ENCODE results near the gene C16orf74.
A peak's percentile ranks its signal among the peaks of the same experiment; 100 is the strongest.

Gene C16orf74

DNA sequence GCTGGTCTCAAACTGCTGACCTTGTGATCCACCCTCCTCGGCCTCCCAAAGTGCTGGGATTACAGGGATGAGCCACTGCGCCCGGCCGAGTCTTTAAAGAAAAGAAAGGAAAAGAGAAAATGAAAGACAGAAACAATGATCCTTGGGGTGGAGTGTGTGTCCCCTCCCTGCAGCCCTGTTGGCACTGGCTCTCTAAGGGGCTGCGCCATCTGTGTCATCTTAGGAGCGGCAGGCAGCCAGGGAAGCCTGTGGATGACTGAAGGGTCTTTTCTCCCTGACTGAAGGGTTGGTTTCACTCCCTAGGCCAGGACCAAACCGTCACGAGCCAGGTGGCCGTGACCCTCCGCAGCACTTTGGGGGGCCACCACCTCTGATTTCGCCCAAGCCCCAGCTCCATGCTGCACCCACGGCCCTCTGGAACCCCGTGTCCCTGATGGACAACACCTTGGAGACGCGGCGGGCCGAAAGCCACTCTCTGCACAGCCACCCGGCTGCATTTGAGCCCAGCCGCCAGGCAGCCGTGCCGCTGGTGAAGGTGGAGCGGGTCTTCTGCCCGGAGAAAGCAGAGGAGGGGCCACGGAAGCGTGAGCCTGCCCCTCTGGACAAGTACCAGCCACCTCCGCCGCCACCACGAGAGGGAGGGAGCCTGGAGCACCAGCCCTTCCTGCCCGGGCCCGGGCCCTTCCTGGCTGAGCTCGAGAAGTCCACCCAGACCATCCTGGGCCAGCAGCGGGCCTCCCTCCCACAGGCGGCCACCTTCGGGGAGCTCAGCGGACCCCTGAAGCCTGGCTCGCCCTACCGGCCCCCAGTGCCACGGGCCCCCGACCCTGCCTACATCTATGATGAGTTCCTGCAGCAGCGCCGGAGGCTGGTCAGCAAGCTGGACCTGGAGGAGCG, 89.8 kb downstream of the C16orf74 start:
- H4K20me1 ChIP-seq (ENCODE audit: low read depth, low read length), result no peaks in the 10 kb centered on the region

DNA sequence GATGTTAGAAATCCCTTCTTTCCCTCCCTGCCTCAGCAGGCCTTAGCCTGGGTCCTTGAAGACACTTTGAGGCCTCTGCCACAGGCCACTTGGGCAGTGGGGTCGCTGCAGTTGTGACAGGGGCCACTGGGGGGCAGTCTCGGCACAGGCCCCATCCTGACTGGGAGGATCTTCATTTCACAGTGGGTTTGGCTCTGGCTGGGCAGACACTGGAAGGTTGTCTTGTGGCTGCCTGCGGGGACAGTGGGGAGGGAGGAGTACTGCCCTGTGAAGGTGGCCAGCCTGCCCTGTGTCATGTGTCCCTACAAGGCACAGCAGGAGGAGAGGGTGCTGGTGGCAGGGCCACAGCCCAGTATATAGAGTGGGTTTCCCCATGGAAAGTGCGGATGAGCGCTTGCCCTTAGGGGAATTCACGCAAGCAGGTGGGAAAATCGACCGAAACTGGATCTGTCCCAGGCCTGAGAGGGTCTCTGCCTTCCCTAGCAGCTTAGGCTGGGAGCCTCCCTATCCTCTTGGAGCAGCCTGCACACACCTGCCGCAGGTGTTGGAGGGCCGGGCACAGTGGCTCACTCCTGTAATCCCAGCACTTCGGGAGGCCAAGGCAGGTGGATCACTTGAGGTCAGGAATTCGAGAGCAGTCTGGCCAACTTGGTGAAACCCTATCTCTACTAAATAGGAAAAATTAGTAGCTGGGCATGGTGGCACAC, 90.9 kb downstream of the C16orf74 start:
- TF ChIP-seq EZH2phosphoT487 (conservative IDR thresholded peaks at IDR 0.05; ENCODE audit: low read length), result no peak
- TF ChIP-seq, protein P1, sequence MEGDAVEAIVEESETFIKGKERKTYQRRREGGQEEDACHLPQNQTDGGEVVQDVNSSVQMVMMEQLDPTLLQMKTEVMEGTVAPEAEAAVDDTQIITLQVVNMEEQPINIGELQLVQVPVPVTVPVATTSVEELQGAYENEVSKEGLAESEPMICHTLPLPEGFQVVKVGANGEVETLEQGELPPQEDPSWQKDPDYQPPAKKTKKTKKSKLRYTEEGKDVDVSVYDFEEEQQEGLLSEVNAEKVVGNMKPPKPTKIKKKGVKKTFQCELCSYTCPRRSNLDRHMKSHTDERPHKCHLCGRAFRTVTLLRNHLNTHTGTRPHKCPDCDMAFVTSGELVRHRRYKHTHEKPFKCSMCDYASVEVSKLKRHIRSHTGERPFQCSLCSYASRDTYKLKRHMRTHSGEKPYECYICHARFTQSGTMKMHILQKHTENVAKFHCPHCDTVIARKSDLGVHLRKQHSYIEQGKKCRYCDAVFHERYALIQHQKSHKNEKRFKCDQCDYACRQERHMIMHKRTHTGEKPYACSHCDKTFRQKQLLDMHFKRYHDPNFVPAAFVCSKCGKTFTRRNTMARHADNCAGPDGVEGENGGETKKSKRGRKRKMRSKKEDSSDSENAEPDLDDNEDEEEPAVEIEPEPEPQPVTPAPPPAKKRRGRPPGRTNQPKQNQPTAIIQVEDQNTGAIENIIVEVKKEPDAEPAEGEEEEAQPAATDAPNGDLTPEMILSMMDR (IDR thresholded peaks at IDR 0.05; ENCODE audit: insufficient read depth, low read length, poor library complexity, severe bottlenecking), result peak; percentile 92
- Histone ChIP-seq H3K4me2 (ENCODE audit: low read depth, low read length, poor library complexity, severe bottlenecking) (no peak overlapping the region), H3K9me3 (ENCODE audit: insufficient read depth, low read length) (no peaks in the 10 kb centered on the region), H3K9ac (ENCODE audit: low read length) (no peak overlapping the region), H3F3A (ENCODE audit: insufficient read depth) (no peaks in the 10 kb centered on the region), H3K27me3 (ENCODE audit: low read length) (no peaks in the 10 kb centered on the region), H3K4me3 (ENCODE audit: insufficient read depth, low read length, poor library complexity, severe bottlenecking) (no peak overlapping the region), H2AFZ (ENCODE audit: low read depth, low read length, severe bottlenecking) (no peak overlapping the region), H3K9me2 (replicated peaks; ENCODE audit: insufficient read depth, low read length) (no peaks in the 10 kb centered on the region), H4K20me1 (ENCODE audit: low read depth, low read length) (no peaks in the 10 kb centered on the region), H3K79me2 (ENCODE audit: insufficient read depth, low read length) (no peaks in the 10 kb centered on the region), H3K36me3 (ENCODE audit: low read length) (no peaks in the 10 kb centered on the region), H3K27ac (ENCODE audit: low read depth, low read length) (no peak overlapping the region)

More for the DNA sequence above, 89.8 kb downstream of the C16orf74 start:
- Histone ChIP-seq H3K9me3 (ENCODE audit: insufficient read depth, low read length) (no peaks in the 10 kb centered on the region), H3K4me2 (ENCODE audit: low read depth, low read length, poor library complexity, severe bottlenecking) (no peak overlapping the region), H3F3A (ENCODE audit: insufficient read depth) (no peaks in the 10 kb centered on the region), H3K27me3 (ENCODE audit: low read length) (no peaks in the 10 kb centered on the region), H3K4me3 (ENCODE audit: insufficient read depth, low read length, poor library complexity, severe bottlenecking) (no peak overlapping the region), H3K79me2 (ENCODE audit: insufficient read depth, low read length) (no peaks in the 10 kb centered on the region), H3K9me2 (replicated peaks; ENCODE audit: insufficient read depth, low read length) (no peaks in the 10 kb centered on the region), H3K9ac (ENCODE audit: low read length) (no peak overlapping the region), H3K36me3 (ENCODE audit: low read length) (no peaks in the 10 kb centered on the region), H3K27ac (ENCODE audit: low read depth, low read length) (no peak overlapping the region), H2AFZ (ENCODE audit: low read depth, low read length, severe bottlenecking) (no peak overlapping the region)
- no peak for TF ChIP-seq EZH2phosphoT487 (conservative IDR thresholded peaks at IDR 0.05; ENCODE audit: low read length)
- TF ChIP-seq, protein P1 (IDR thresholded peaks at IDR 0.05; ENCODE audit: insufficient read depth, low read length, poor library complexity, severe bottlenecking), result no peak

DNA sequence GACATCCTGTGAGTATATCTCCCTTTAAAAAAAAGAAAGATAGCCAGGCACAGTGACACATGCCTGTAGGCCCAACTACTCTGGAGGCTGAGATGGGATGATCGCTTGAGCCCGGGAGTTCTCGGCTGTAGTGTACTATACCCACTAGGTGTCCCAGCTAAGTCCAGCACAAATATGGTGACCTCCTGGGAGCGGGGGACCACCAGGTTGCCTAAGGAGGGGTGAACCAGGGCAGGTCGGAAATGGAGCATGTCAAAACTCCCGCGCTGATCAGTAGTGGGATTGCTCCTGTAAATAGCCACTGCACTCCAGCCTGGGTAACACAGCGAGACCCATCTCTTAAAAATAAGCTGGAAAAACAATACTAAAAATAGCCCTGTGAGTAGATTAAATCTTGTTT, 91.6 kb downstream of the C16orf74 start:
- Histone ChIP-seq H3K36me3 (ENCODE audit: low read length) (no peaks in the 10 kb centered on the region), H3K4me2 (ENCODE audit: low read depth, low read length, poor library complexity, severe bottlenecking) (no peak overlapping the region), H2AFZ (ENCODE audit: low read depth, low read length, severe bottlenecking) (no peak overlapping the region), H3K9ac (ENCODE audit: low read length) (no peak overlapping the region), H3K9me2 (replicated peaks; ENCODE audit: insufficient read depth, low read length) (no peaks in the 10 kb centered on the region), H3F3A (ENCODE audit: insufficient read depth) (no peaks in the 10 kb centered on the region), H3K79me2 (ENCODE audit: insufficient read depth, low read length) (no peaks in the 10 kb centered on the region), H3K27me3 (ENCODE audit: low read length) (no peaks in the 10 kb centered on the region), H4K20me1 (ENCODE audit: low read depth, low read length) (no peaks in the 10 kb centered on the region), H3K9me3 (ENCODE audit: insufficient read depth, low read length) (no peaks in the 10 kb centered on the region), H3K4me3 (ENCODE audit: insufficient read depth, low read length, poor library complexity, severe bottlenecking) (no peak overlapping the region), H3K27ac (ENCODE audit: low read depth, low read length) (no peak overlapping the region)
- no peak for TF ChIP-seq EZH2phosphoT487 (conservative IDR thresholded peaks at IDR 0.05; ENCODE audit: low read length)
- TF ChIP-seq, protein P1 (IDR thresholded peaks at IDR 0.05; ENCODE audit: insufficient read depth, low read length, poor library complexity, severe bottlenecking), result no peak

All from SU-DHL-6 (cell line).